HFFc6 (cell line): ENCODE results near the gene ZC3H14. TPM values are rescaled to one million over a fixed set of nuclear protein-coding genes. Genes with fewer than 3 reads are reported as not detected.

Experiments used
- DNase-seq: peaks from one replicate; pipeline ENCODE4 v3.0.0-alpha.2; 2018
- H3K27ac Mint-ChIP-seq: 2 replicates; pipeline ENCODE4 v1.8.0; 2020; ENCODE audit warnings: mild to moderate bottlenecking, mixed read lengths
- H3K27me3 Mint-ChIP-seq: 2 replicates; pipeline ENCODE4 v1.8.0; 2021; ENCODE audit warnings: mild to moderate bottlenecking, moderate library complexity, mixed read lengths; ENCODE audit not compliant: insufficient read depth
- H3K36me3 Mint-ChIP-seq: 2 replicates; pipeline ENCODE4 v1.8.0; 2021; ENCODE audit warnings: low read depth, mixed read lengths
- H3K4me1 Mint-ChIP-seq: 2 replicates; pipeline ENCODE4 v1.8.0; 2020; ENCODE audit warnings: low read depth, mixed read lengths
- H3K4me3 Mint-ChIP-seq: 2 replicates; pipeline ENCODE4 v1.8.0; 2020; ENCODE audit warnings: mild to moderate bottlenecking, moderate library complexity, mixed read lengths
- H3K9me3 Mint-ChIP-seq: 2 replicates; pipeline ENCODE4 v1.8.0; 2020; ENCODE audit warnings: mild to moderate bottlenecking, mixed read lengths
- total RNA-seq, 6 experiments: library from RNA; stranded (reverse); fragmentation: NEBNext Ultra II Directional; extraction: Animal tissue kit (Norgen Biotek cat#: 25700); gene quantifications; 2 replicates in 1 of 6; 3 replicates in 5 of 6; pipeline ENCODE4 v1.2.3, GENCODE V29; 2021
- TF ChIP-seq, protein P1 (sequence below): fragments of 200-600 bp; sonication (generic); IDR thresholded peaks from 2 replicates; pipeline ENCODE4 v1.5.0; 2021; ENCODE audit warnings: antibody characterized with exemption, mild to moderate bottlenecking

ZC3H14 gene
- total RNA-seq, 6 experiments from 2014 or later = 56.4 to 65.1 (median 58.9) TPM

- H3K27me3 Mint-ChIP-seq = peaks cover 3% of the 10 kb centered on the region; the same call in 1 of the 2 replicates
- peak overlapping the region; percentile 14; the same call in 1 of the 2 replicates for H3K27ac Mint-ChIP-seq
- DNase-seq = no peak
- no peaks in the 10 kb centered on the region; the same call in 1 of the 2 replicates for H3K4me1 Mint-ChIP-seq
- H3K4me3 Mint-ChIP-seq = no peak overlapping the region
- H3K9me3 Mint-ChIP-seq = no peaks in the 10 kb centered on the region
- peaks cover 58% of the 10 kb centered on the region for H3K36me3 Mint-ChIP-seq
- TF ChIP-seq, protein P1, sequence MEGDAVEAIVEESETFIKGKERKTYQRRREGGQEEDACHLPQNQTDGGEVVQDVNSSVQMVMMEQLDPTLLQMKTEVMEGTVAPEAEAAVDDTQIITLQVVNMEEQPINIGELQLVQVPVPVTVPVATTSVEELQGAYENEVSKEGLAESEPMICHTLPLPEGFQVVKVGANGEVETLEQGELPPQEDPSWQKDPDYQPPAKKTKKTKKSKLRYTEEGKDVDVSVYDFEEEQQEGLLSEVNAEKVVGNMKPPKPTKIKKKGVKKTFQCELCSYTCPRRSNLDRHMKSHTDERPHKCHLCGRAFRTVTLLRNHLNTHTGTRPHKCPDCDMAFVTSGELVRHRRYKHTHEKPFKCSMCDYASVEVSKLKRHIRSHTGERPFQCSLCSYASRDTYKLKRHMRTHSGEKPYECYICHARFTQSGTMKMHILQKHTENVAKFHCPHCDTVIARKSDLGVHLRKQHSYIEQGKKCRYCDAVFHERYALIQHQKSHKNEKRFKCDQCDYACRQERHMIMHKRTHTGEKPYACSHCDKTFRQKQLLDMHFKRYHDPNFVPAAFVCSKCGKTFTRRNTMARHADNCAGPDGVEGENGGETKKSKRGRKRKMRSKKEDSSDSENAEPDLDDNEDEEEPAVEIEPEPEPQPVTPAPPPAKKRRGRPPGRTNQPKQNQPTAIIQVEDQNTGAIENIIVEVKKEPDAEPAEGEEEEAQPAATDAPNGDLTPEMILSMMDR = no peak
These were observed 36.5 kb downstream of the ZC3H14 start for GRCh38 chr14:88599326-88599725.

- peaks cover under 1% of the 10 kb centered on the region; the same call in 1 of the 2 replicates for H3K4me1 Mint-ChIP-seq
- peak overlapping the region; percentile 14 for H3K27ac Mint-ChIP-seq
- TF ChIP-seq, protein P1 = no peak
- DNase-seq = no peak
- H3K36me3 Mint-ChIP-seq = peaks cover 58% of the 10 kb centered on the region
- H3K9me3 Mint-ChIP-seq = no peaks in the 10 kb centered on the region
- H3K27me3 Mint-ChIP-seq = peaks cover 3% of the 10 kb centered on the region; the same call in 1 of the 2 replicates
- no peak overlapping the region for H3K4me3 Mint-ChIP-seq
These were observed 37.1 kb downstream of the ZC3H14 start for GRCh38 chr14:88599761-88600439.

- DNase-seq = no peak
- Mint-ChIP-seq H3K27ac (no peak overlapping the region), H3K4me1 (peaks cover 18% of the 10 kb centered on the region), H3K27me3 (peaks cover 3% of the 10 kb centered on the region), H3K9me3 (no peaks in the 10 kb centered on the region), H3K4me3 (no peak overlapping the region), H3K36me3 (peaks cover 49% of the 10 kb centered on the region)
- TF ChIP-seq, protein P1 = no peak
These were observed 41.4 kb downstream of the ZC3H14 start for GRCh38 chr14:88604212-88604611.

- H3K4me3 Mint-ChIP-seq = no peak overlapping the region
These were observed 42.8 kb downstream of the ZC3H14 start for GRCh38 chr14:88605594-88605993.

DNA sequence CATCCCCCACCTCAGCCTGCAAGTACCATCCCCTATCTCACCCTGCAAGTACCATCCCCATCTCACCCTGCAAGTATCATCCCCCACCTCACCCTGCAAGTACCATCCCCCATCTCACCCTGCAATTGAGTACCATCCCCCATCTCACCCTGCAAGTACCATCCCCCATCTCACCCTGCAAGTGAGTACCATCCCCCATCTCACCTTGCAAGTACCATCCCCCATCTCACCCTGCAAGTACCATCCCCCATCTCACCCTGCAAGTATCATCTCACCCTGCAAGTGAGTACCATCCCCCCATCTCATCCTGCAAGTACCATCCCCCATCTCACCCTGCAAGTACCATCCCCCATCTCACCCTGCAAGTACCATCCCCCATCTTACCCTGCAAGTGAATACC lies 45.0 kb downstream of the ZC3H14 start:
- no peaks in the 10 kb centered on the region; the same call in none of the 2 replicates for H3K27me3 Mint-ChIP-seq
- no peak for DNase-seq
- H3K27ac Mint-ChIP-seq = no peak overlapping the region
- TF ChIP-seq, protein P1 = no peak
- H3K4me3 Mint-ChIP-seq = no peak overlapping the region; the same call in 1 of the 2 replicates
- no peaks in the 10 kb centered on the region for H3K9me3 Mint-ChIP-seq
- H3K4me1 Mint-ChIP-seq = peaks cover 38% of the 10 kb centered on the region
- peaks cover 54% of the 10 kb centered on the region for H3K36me3 Mint-ChIP-seq

More at GRCh38 chr14:88605594-88605993, 42.8 kb downstream of the ZC3H14 start:
- TF ChIP-seq, protein P1 = no peak
- H3K4me1 Mint-ChIP-seq = peaks cover 18% of the 10 kb centered on the region
- H3K27me3 Mint-ChIP-seq = no peaks in the 10 kb centered on the region; the same call in none of the 2 replicates
- H3K9me3 Mint-ChIP-seq = no peaks in the 10 kb centered on the region
- peak overlapping the region; percentile 24; the same call in 1 of the 2 replicates for H3K27ac Mint-ChIP-seq
- H3K36me3 Mint-ChIP-seq = peaks cover 51% of the 10 kb centered on the region
- no peak for DNase-seq
